Adrenal gland (tissue), 19 donors: ENCODE data around the gene EMC6. TPM values are rescaled to one million over a fixed set of nuclear protein-coding genes. Genes with fewer than 3 reads are reported as not detected.

Source experiments
- DNase-seq, 7 donors: peaks; one replicate each; pipeline ENCODE4 v3.0.0-alpha.2; 2019 to 2020
- H3K27ac ChIP-seq, 5 donors: fragments of 200-600 bp; sonication (generic) in 4 of 5; 1 replicate in 3 of 5; 2 replicates in 2 of 5; pipeline versions ENCODE4 v1.5.1 to v1.8.0; 2016 to 2020; ENCODE audit warnings: mild to moderate bottlenecking in 1 of 5
- H3K27me3 ChIP-seq: fragments of 200-600 bp; 2 replicates; pipeline ENCODE4 v1.8.0; 2021
- H3K36me3 ChIP-seq, 2 donors: fragments of 200-600 bp; replicated peaks in 1 of 2; 1 replicate in 1 of 2; 2 replicates in 1 of 2; pipeline versions ENCODE4 v1.5.1 to v1.8.0; 2018 to 2022
- H3K4me1 ChIP-seq, 2 donors: fragments of 200-600 bp; replicated peaks in 1 of 2; 1 replicate in 1 of 2; 2 replicates in 1 of 2; pipeline versions ENCODE4 v1.5.1 to v1.8.0; 2018 to 2021
- H3K4me3 ChIP-seq, 4 donors: fragments of 200-600 bp; sonication (generic) in 3 of 4; one replicate each; pipeline ENCODE4 v1.5.1; 2016 to 2018
- H3K9me3 ChIP-seq, 3 donors: fragments of 200-600 bp; sonication (generic) in 1 of 3; replicated peaks in 1 of 3; 1 replicate in 2 of 3; 2 replicates in 1 of 3; pipeline versions ENCODE4 v1.5.1 to v1.8.0; 2016 to 2021
- CTCF ChIP-seq, 6 experiments: fragments of 450-650 bp in 4 of 6; fragments of 200-600 bp in 2 of 6; sonication (generic) in 1 of 6; IDR thresholded peaks; 1 replicate in 5 of 6; 2 replicates in 1 of 6; pipeline versions ENCODE4 v1.5.1 to v1.8.0; 2016 to 2021; ENCODE audit warnings: antibody characterized with exemption in 6 of 6, mild to moderate bottlenecking in 2 of 6, moderate library complexity in 1 of 6
- POLR2A ChIP-seq, 2 donors: fragments of 450-650 bp; IDR thresholded peaks; one replicate each; pipeline ENCODE4 v1.6.1; 2017; ENCODE audit warnings: antibody characterized with exemption in 2 of 2, mild to moderate bottlenecking in 2 of 2, moderate library complexity in 1 of 2
- WGBS, 4 donors: extraction: QIAGEN DNeasy Blood & Tissue Kit in 2 of 4; methylation state at CpG; one replicate each; pipeline versions ENCODE4 v1.1.5 to v1.1.7; 2013 to 2017; 5-methylcytosine and 5-hydroxymethylcytosine counted together
- intact Hi-C, 2 donors: fragments of 100-400 bp; cut with DNase I; formaldehyde crosslinking; loops; one replicate each; pipeline versions ENCODE4 v1.14.1 to v1.15.0; 2022 to 2023
- long read RNA-seq, 10 donors: library from polyadenylated mRNA in 3 of 10; unstranded in 2 of 10; stranded (forward) in 1 of 10; transcript quantifications; one replicate each; pipeline ENCODE4 v2.0.0 and lab custom pipeline, GENCODE V29; 2021 to 2026
- polyA plus RNA-seq, 3 donors: library from polyadenylated mRNA; stranded (reverse); fragments of 200-250 nt in 2 of 3; fragments of 350-450 nt in 1 of 3; fragmentation: Illumina TruSeq in 1 of 3; extraction: RNeasy Lipid Tissue Mini Kit (QIAGEN cat#74804) in 1 of 3; gene quantifications; one replicate each; pipeline ENCODE4 v1.2.3, GENCODE V29; 2013 to 2014
- total RNA-seq, 9 donors: library from RNA; depleted of rRNA in 4 of 9; stranded (reverse); fragments of >200 nt in 4 of 9; fragments of 120-200 nt in 1 of 9; fragmentation: NEBNext Ultra II Directional in 1 of 9; extraction: Animal tissue kit (Norgen Biotek cat#: 25700) in 1 of 9; gene quantifications; one replicate each; pipeline versions ENCODE4 v1.1.0 to v1.2.4, GENCODE V29; 2013 to 2023
- donor health status: healthy with polysubstance abuse.
- donor health status: Bipolar disorder and iron deficiency.
- donor health status: DM: yes; HTN: yes; CAD: no.
- donor health status: DM: no; HTN: no; CAD: no.
- donor health status: DM: no; HTN: no; CAD: no.
- donor health status: DM: yes; HTN: yes; CAD: no.

Gene EMC6
- 10 to 100 TPM in 7 of 9 donors, 1 to 10 TPM in 2; 6.1 to 73.8 (median 37.1) TPM for total RNA-seq
- polyA plus RNA-seq = 10 to 100 TPM; 44.2 to 89.4 (median 47.7) TPM
- long read RNA-seq, donor 1, transcript EMC6-202 (2 exons, 762 nt) = minor isoform, 13 of 92 reads
- long read RNA-seq, donor 1, transcript EMC6-201 (2 exons, 653 nt) = major isoform, 79 of 92 reads
- long read RNA-seq, donor 1, partial matches to known transcripts = 0 of 92 reads
- long read RNA-seq, donor 1, other reads (novel, unspliced or antisense) = 0 of 92 reads
- long read RNA-seq, donor 2, transcript EMC6-201 (2 exons, 653 nt) = major isoform, 39 of 44 reads
- long read RNA-seq, donor 2, transcript EMC6-202 (2 exons, 762 nt) = minor isoform, 5 of 44 reads
- long read RNA-seq, donor 2, partial matches to known transcripts = 0 of 44 reads
- long read RNA-seq, donor 2, other reads (novel, unspliced or antisense) = 0 of 44 reads
- long read RNA-seq, donor 3, transcript EMC6-202 (2 exons, 762 nt) = minor isoform, 7 of 64 reads
- long read RNA-seq, donor 3, transcript EMC6-201 (2 exons, 653 nt) = major isoform, 57 of 64 reads
- long read RNA-seq, donor 3, partial matches to known transcripts = 0 of 64 reads
- long read RNA-seq, donor 3, other reads (novel, unspliced or antisense) = 0 of 64 reads
- long read RNA-seq, donor 4, transcript EMC6-202 (2 exons, 762 nt) = minor isoform, 16 of 102 reads
- long read RNA-seq, donor 4, transcript EMC6-201 (2 exons, 653 nt) = major isoform, 76 of 102 reads
- long read RNA-seq, donor 4, partial matches to known transcripts = 0 of 102 reads
- long read RNA-seq, donor 4, other reads (novel, unspliced or antisense) = 10 of 102 reads
- long read RNA-seq, donor 5, transcript EMC6-202 (2 exons, 762 nt) = minor isoform, 18 of 105 reads
- long read RNA-seq, donor 5, transcript EMC6-201 (2 exons, 653 nt) = major isoform, 78 of 105 reads
- long read RNA-seq, donor 5, partial matches to known transcripts = 0 of 105 reads
- long read RNA-seq, donor 5, other reads (novel, unspliced or antisense) = 9 of 105 reads
- long read RNA-seq, donor 6, transcript EMC6-201 (2 exons, 653 nt) = major isoform, 56 of 73 reads
- long read RNA-seq, donor 6, transcript EMC6-202 (2 exons, 762 nt) = minor isoform, 10 of 73 reads
- long read RNA-seq, donor 6, partial matches to known transcripts = 0 of 73 reads
- long read RNA-seq, donor 6, other reads (novel, unspliced or antisense) = 7 of 73 reads
- long read RNA-seq, donor 7, transcript EMC6-202 (2 exons, 762 nt) = minor isoform, 6 of 37 reads
- long read RNA-seq, donor 7, transcript EMC6-201 (2 exons, 653 nt) = major isoform, 31 of 37 reads
- long read RNA-seq, donor 7, partial matches to known transcripts = 0 of 37 reads
- long read RNA-seq, donor 7, other reads (novel, unspliced or antisense) = 0 of 37 reads
- long read RNA-seq, donor 8, transcript EMC6-202 (2 exons, 762 nt) = minor isoform, 7 of 59 reads
- long read RNA-seq, donor 8, transcript EMC6-201 (2 exons, 653 nt) = major isoform, 52 of 59 reads
- long read RNA-seq, donor 8, partial matches to known transcripts = 0 of 59 reads
- long read RNA-seq, donor 8, other reads (novel, unspliced or antisense) = 0 of 59 reads
- long read RNA-seq, donor 9, transcript EMC6-202 (2 exons, 762 nt) = minor isoform, 11 of 54 reads
- long read RNA-seq, donor 9, transcript EMC6-201 (2 exons, 653 nt) = major isoform, 43 of 54 reads
- long read RNA-seq, donor 9, partial matches to known transcripts = 0 of 54 reads
- long read RNA-seq, donor 9, other reads (novel, unspliced or antisense) = 0 of 54 reads
- long read RNA-seq, donor 10, transcript EMC6-201 (2 exons, 653 nt) = major isoform, 19 of 26 reads
- long read RNA-seq, donor 10, partial matches to known transcripts = 5 of 26 reads
- long read RNA-seq, donor 10, other reads (novel, unspliced or antisense) = 0 of 26 reads

- Histone ChIP-seq H3K36me3 (peaks cover 0 to 18% of the 10 kb centered on the region in 2 donors), H3K4me3 (peak within 1 kb of the TSS; percentile 70 to 94 (median 80)), H3K27ac (peak within 1 kb of the TSS; percentile 89 to 97 (median 93)), H3K9me3 (no peaks in the 10 kb centered on the region), H3K4me1 (peaks cover 23 to 27% of the 10 kb centered on the region in 2 donors), H3K27me3 (no peaks in the 10 kb centered on the region)
- WGBS, 4 donors = 0 to 1% (median 0%) methylated on average over 9 to 89 of the region's 89 CpGs
- intact Hi-C loops = no loop called here
- peak in 1 of 6 experiments; percentile 3 for TF ChIP-seq CTCF (IDR thresholded peaks at IDR 0.05)
- peak; percentile 96 to 97 for TF ChIP-seq POLR2A (IDR thresholded peaks at IDR 0.05)
- DNase-seq = peak; percentile 98 to 99 (median 99)
These were observed at the start of gene EMC6, which contains the start of gene TAX1BP3 for GRCh38 chr17:3668279-3669084. Gene EMC6, plus strand, starts transcription at chr17:3668812. Its CDS starts 335 bp downstream, at chr17:3669147. Gene TAX1BP3, minus strand, starts transcription at chr17:3668578. Its CDS starts 52 bp downstream, at chr17:3668526.

- WGBS, 4 donors = 94 to 95% (median 95%) methylated on average over 8 of the region's 8 CpGs
- H3K4me1 ChIP-seq = no peaks in the 10 kb centered on the region
- DNase-seq = no peak
- H3K4me3 ChIP-seq = no peak overlapping the region
- no peak overlapping the region for H3K27ac ChIP-seq
- TF ChIP-seq CTCF (IDR thresholded peaks at IDR 0.05) = no peak
- no peak for TF ChIP-seq POLR2A (IDR thresholded peaks at IDR 0.05)
- H3K27me3 ChIP-seq = no peaks in the 10 kb centered on the region
- no peaks in the 10 kb centered on the region for H3K9me3 ChIP-seq
- intact Hi-C loops = no loop called here
- peaks cover 0 to 75% of the 10 kb centered on the region in 2 donors for H3K36me3 ChIP-seq
These were observed 47.4 kb upstream of the EMC6 start for GRCh38 chr17:3621146-3621720.
